IMR-90 (cell line): ENCODE data around the gene ZNF277.

Source experiments
- CHD1 ChIP-seq: IDR thresholded peaks from 2 replicates; pipeline ENCODE4 v1.6.1; 2012; ENCODE audit warnings: low read depth, low read length, improper control_type of control experiment
- FOS ChIP-seq: fragments of 150-350 bp; IDR thresholded peaks from 2 replicates; pipeline ENCODE4 v1.6.1; 2016; ENCODE audit warnings: low read depth, low read length
- MAFK ChIP-seq: IDR thresholded peaks from 2 replicates; pipeline ENCODE4 v1.6.1; 2012; ENCODE audit warnings: low read depth, low read length, improper control_type of control experiment
- MXI1 ChIP-seq: IDR thresholded peaks from 2 replicates; pipeline ENCODE4 v1.6.1; 2012; ENCODE audit warnings: low read depth, mild to moderate bottlenecking, low read length, moderate library complexity, borderline replicate concordance
- POLR2A ChIP-seq: IDR thresholded peaks from 2 replicates; pipeline ENCODE4 v1.6.1; 2012; ENCODE audit warnings: mild to moderate bottlenecking, low read depth, low read length
- RAD21 ChIP-seq: IDR thresholded peaks from 2 replicates; pipeline ENCODE4 v1.6.1; 2012; ENCODE audit warnings: low read length, improper control_type of control experiment
- RCOR1 ChIP-seq: IDR thresholded peaks from 2 replicates; pipeline ENCODE4 v1.6.1; 2012; ENCODE audit warnings: mild to moderate bottlenecking, low read length, improper control_type of control experiment; ENCODE audit not compliant: insufficient replicate concordance
- RFX5 ChIP-seq: IDR thresholded peaks from 2 replicates; pipeline ENCODE4 v1.8.0; 2012; ENCODE audit warnings: low read depth, mild to moderate bottlenecking, low read length, moderate library complexity
- TF ChIP-seq, protein P1 (sequence below): conservative IDR thresholded peaks from 2 replicates; pipeline ENCODE4 v1.5.1; 2012; ENCODE audit warnings: mild to moderate bottlenecking, low read depth, low read length, improper control_type of control experiment
- TF ChIP-seq, protein P2 (sequence below): fragments of 150-350 bp; IDR thresholded peaks from 2 replicates; pipeline ENCODE4 v1.6.1; 2017; ENCODE audit warnings: mild to moderate bottlenecking, antibody characterized with exemption, low read length, low read depth

DNA sequence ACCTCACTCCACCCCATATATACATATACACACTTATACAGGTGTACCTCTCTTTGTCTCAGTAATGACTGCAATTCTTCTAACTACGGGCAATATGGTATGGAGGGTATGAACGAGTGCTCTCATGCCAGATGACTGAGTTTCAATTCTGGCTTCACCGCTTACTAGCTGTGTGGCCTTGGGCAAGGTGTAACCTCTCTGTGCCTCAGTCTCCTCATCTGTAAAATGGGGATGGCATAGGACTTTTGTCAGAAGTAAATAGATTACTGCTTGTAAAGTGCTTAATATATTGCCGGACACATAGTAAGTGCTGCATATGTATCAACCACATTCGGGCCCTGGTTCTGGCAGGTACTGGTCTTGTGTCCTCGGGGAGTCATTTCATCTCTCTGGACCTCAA, 183.7 kb downstream of the ZNF277 start:
- TF ChIP-seq POLR2A (no peak), RCOR1 (no peak), CHD1 (no peak), RFX5 (no peak), RAD21 (no peak), MXI1 (no peak), MAFK (no peak), FOS (no peak)
- TF ChIP-seq, protein P1, sequence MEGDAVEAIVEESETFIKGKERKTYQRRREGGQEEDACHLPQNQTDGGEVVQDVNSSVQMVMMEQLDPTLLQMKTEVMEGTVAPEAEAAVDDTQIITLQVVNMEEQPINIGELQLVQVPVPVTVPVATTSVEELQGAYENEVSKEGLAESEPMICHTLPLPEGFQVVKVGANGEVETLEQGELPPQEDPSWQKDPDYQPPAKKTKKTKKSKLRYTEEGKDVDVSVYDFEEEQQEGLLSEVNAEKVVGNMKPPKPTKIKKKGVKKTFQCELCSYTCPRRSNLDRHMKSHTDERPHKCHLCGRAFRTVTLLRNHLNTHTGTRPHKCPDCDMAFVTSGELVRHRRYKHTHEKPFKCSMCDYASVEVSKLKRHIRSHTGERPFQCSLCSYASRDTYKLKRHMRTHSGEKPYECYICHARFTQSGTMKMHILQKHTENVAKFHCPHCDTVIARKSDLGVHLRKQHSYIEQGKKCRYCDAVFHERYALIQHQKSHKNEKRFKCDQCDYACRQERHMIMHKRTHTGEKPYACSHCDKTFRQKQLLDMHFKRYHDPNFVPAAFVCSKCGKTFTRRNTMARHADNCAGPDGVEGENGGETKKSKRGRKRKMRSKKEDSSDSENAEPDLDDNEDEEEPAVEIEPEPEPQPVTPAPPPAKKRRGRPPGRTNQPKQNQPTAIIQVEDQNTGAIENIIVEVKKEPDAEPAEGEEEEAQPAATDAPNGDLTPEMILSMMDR = no peak
- TF ChIP-seq, protein P2, sequence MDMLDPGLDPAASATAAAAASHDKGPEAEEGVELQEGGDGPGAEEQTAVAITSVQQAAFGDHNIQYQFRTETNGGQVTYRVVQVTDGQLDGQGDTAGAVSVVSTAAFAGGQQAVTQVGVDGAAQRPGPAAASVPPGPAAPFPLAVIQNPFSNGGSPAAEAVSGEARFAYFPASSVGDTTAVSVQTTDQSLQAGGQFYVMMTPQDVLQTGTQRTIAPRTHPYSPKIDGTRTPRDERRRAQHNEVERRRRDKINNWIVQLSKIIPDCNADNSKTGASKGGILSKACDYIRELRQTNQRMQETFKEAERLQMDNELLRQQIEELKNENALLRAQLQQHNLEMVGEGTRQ = no peak
